GM23338 (cell line): ENCODE data around the gene ARL5B. TPM values are rescaled to one million over a fixed set of nuclear protein-coding genes. Genes with fewer than 3 reads are reported as not detected.
"Not testable (repeated sequence)": the region's sequence is repeated elsewhere in the genome, so short reads cannot be mapped to it uniquely, and the experiment has no call there.

Experiments used
- ATAC-seq: fragments of 200-7000 bp; cut with Tn5 transposase; 3 replicates; pipeline ENCODE4 v1.9.1; 2020
- DNase-seq: peaks from one replicate; pipeline ENCODE4 v3.0.0-alpha.2; 2015; ENCODE audit warnings: low spot score
- H2AFZ ChIP-seq: fragments of 200-600 bp; sonication (generic); 2 replicates; pipeline ENCODE4 v1.8.0; 2016; ENCODE audit warnings: antibody characterized with exemption, mild to moderate bottlenecking, moderate library complexity
- H3F3A ChIP-seq: fragments of 200-600 bp; sonication (generic); replicated peaks from 2 replicates; pipeline ENCODE4 v1.8.0; 2017; ENCODE audit warnings: antibody characterized with exemption, mixed run types, low read depth
- H3K27ac ChIP-seq: fragments of 200-600 bp; sonication (generic); 2 replicates; pipeline ENCODE4 v1.6.1; 2016; ENCODE audit warnings: low read depth
- H3K27me3 ChIP-seq: fragments of 200-600 bp; sonication (generic); 2 replicates; pipeline ENCODE4 v1.8.0; 2016; ENCODE audit warnings: mild to moderate bottlenecking, mixed run types, moderate library complexity; ENCODE audit not compliant: insufficient read depth
- H3K36me3 ChIP-seq: fragments of 200-600 bp; sonication (generic); 2 replicates; pipeline ENCODE4 v1.8.0; 2016; ENCODE audit warnings: mild to moderate bottlenecking; ENCODE audit not compliant: insufficient read depth
- H3K4me1 ChIP-seq: fragments of 200-600 bp; sonication (generic); 2 replicates; pipeline ENCODE4 v1.8.0; 2016; ENCODE audit warnings: mild to moderate bottlenecking, moderate library complexity; ENCODE audit not compliant: insufficient read depth
- H3K4me2 ChIP-seq: fragments of 200-600 bp; sonication (generic); 2 replicates; pipeline ENCODE4 v1.7.1; 2017; ENCODE audit warnings: mixed run types
- H3K4me3 ChIP-seq: fragments of 200-600 bp; sonication (generic); 2 replicates; pipeline ENCODE4 v1.6.1; 2016; ENCODE audit warnings: mixed run types
- H3K79me2 ChIP-seq: fragments of 200-600 bp; sonication (generic); replicated peaks from 2 replicates; pipeline ENCODE4 v1.8.0; 2017; ENCODE audit warnings: mild to moderate bottlenecking; ENCODE audit not compliant: insufficient read depth
- H3K9me2 ChIP-seq: fragments of 200-600 bp; sonication (generic); 2 replicates; pipeline ENCODE4 v1.8.0; 2017; ENCODE audit not compliant: insufficient read depth
- H4K20me1 ChIP-seq: fragments of 200-600 bp; sonication (generic); replicated peaks from 2 replicates; pipeline ENCODE4 v1.8.0; 2017; ENCODE audit warnings: mild to moderate bottlenecking; ENCODE audit not compliant: insufficient read depth
- H3K27ac Mint-ChIP-seq: 2 replicates; pipeline ENCODE4 v1.8.0; 2020; ENCODE audit warnings: inconsistent platforms, mild to moderate bottlenecking, moderate library complexity, mixed read lengths
- H3K27me3 Mint-ChIP-seq: 3 replicates; pipeline ENCODE4 v1.8.0; 2022; ENCODE audit warnings: low read depth, mild to moderate bottlenecking, moderate library complexity, mixed read lengths, inconsistent platforms; ENCODE audit not compliant: insufficient read depth, poor library complexity
- H3K36me3 Mint-ChIP-seq: 3 replicates; pipeline ENCODE4 v1.8.0; 2021; ENCODE audit warnings: low read depth, mild to moderate bottlenecking, inconsistent platforms, moderate library complexity, mixed read lengths
- H3K4me1 Mint-ChIP-seq: 3 replicates; pipeline ENCODE4 v1.8.0; 2020; ENCODE audit warnings: mild to moderate bottlenecking, inconsistent platforms, mixed read lengths
- H3K4me3 Mint-ChIP-seq: 3 replicates; pipeline ENCODE4 v1.8.0; 2021; ENCODE audit warnings: moderate library complexity, mild to moderate bottlenecking, inconsistent platforms, mixed read lengths
- H3K9me3 Mint-ChIP-seq: 3 replicates; pipeline ENCODE4 v1.8.0; 2020; ENCODE audit warnings: moderate library complexity, mild to moderate bottlenecking, inconsistent platforms, mixed read lengths
- REST ChIP-seq: IDR thresholded peaks from one replicate; pipeline ENCODE4 v1.6.1; 2018; ENCODE audit warnings: antibody characterized with exemption; ENCODE audit not compliant: unreplicated experiment
- ZNF462 ChIP-seq: fragments of 250-450 bp; sonication (Bioruptor Pico); IDR thresholded peaks from 2 replicates; pipeline ENCODE4 v1.5.0; 2020; ENCODE audit warnings: mild to moderate bottlenecking, moderate library complexity
- polyA plus RNA-seq: library from polyadenylated mRNA; unstranded; fragments of >200 nt; fragmentation: Nextera tagmentation; extraction: Ambion mirVana; gene quantifications from 2 replicates; pipeline ENCODE4 v1.2.1, GENCODE V29; 2016
- total RNA-seq: library from RNA; depleted of rRNA; stranded (reverse); fragments of >200 nt; shearing (Covaris generic); gene quantifications from 2 replicates; pipeline ENCODE4 v1.2.3, GENCODE V29; 2014

ARL5B gene
- total and polyA plus RNA-seq, 2 experiments from 2014 or later, result 22.8 to 76.4 TPM

GRCh38 chr10:18620856-18621255, 38.4 kb upstream of the ARL5B start (continued):
- no peak for TF ChIP-seq ZNF462 (CRISPR knock-in tag)
- no peak for TF ChIP-seq REST

- not testable (repeated sequence) for H3K9me3 Mint-ChIP-seq
Measured at GRCh38 chr10:18623671-18624070, 35.6 kb upstream of the ARL5B start.

More at GRCh38 chr10:18623671-18624070, 35.6 kb upstream of the ARL5B start:
- not testable (repeated sequence) for H3K27ac ChIP-seq, H3K4me1 ChIP-seq, H3K27ac Mint-ChIP-seq, H3F3A ChIP-seq, H3K79me2 ChIP-seq, H3K9me2 ChIP-seq, H3K27me3 Mint-ChIP-seq, H4K20me1 ChIP-seq, H3K36me3 ChIP-seq, H3K4me3 ChIP-seq, ATAC-seq, H2AFZ ChIP-seq, H3K4me2 ChIP-seq, DNase-seq, H3K4me3 Mint-ChIP-seq, H3K27me3 ChIP-seq
- peaks cover 11% of the 10 kb centered on the region for H3K4me1 Mint-ChIP-seq
- peaks cover 12% of the 10 kb centered on the region; the same call in 2 of the 3 replicates for H3K36me3 Mint-ChIP-seq
